Endothelial cell of umbilical vein (primary cell): ENCODE measurements around the gene SERPINB4.

ENCODE experiments used
- CTCF ChIP-seq, 2 donors: IDR thresholded peaks; 1 replicate in 1 of 2; 2 replicates in 1 of 2; pipeline ENCODE4 v1.5.1; 2011; ENCODE audit warnings: low read length in 2 of 2, mild to moderate bottlenecking in 2 of 2, moderate library complexity in 2 of 2, control low read depth in 1 of 2, inconsistent platforms in 1 of 2, low read depth in 1 of 2; ENCODE audit not compliant: insufficient read depth in 1 of 2; ENCODE audit errors: extremely low read depth in 1 of 2
- EZH2 ChIP-seq: IDR thresholded peaks from 2 replicates; pipeline ENCODE4 v1.6.1; 2012; ENCODE audit warnings: borderline replicate concordance, low read depth, mild to moderate bottlenecking, moderate library complexity, low read length, inconsistent platforms; ENCODE audit not compliant: severe bottlenecking
- GATA2 ChIP-seq: IDR thresholded peaks from 2 replicates; pipeline ENCODE4 v1.7.0; 2011; ENCODE audit warnings: low read depth, mild to moderate bottlenecking, moderate library complexity, mixed read lengths, low read length; ENCODE audit not compliant: insufficient read length, insufficient read depth
- JUN ChIP-seq: IDR thresholded peaks from 2 replicates; pipeline ENCODE4 v1.6.1; 2011; ENCODE audit warnings: borderline replicate concordance, low read depth; ENCODE audit not compliant: insufficient read length, insufficient read depth
- MAX ChIP-seq: IDR thresholded peaks from 2 replicates; pipeline ENCODE4 v1.6.1; 2011; ENCODE audit not compliant: insufficient read depth, insufficient read length
- POLR2A ChIP-seq: IDR thresholded peaks from 2 replicates; pipeline ENCODE4 v1.6.1; 2012; ENCODE audit warnings: low read depth, mild to moderate bottlenecking, control low read depth, low read length

GRCh38 chr18:63590373-63590772, 53.7 kb downstream of the SERPINB4 start:
- TF ChIP-seq CTCF (IDR thresholded peaks at IDR 0.05; ENCODE audit: extremely low read depth in 1 of 2, insufficient read depth in 1 of 2, low read depth in 1 of 2, low read length in 2 of 2) (no peak), POLR2A (no peak), EZH2 (no peak), MAX (no peak), JUN (no peak), GATA2 (no peak)
